IgD-negative memory B cell (primary cell): ENCODE measurements around the gene CACHD1. TPM values are rescaled to one million over a fixed set of nuclear protein-coding genes. Genes with fewer than 3 reads are reported as not detected.

ENCODE experiments used
- H3K27ac Mint-ChIP-seq, 3 donors: one replicate each; pipeline ENCODE4 v1.8.0; 2020 to 2022; ENCODE audit warnings: mild to moderate bottlenecking in 3 of 3, mixed read lengths in 3 of 3, moderate library complexity in 1 of 3
- H3K27me3 Mint-ChIP-seq: one replicate; pipeline ENCODE4 v1.8.0; 2021; ENCODE audit warnings: mixed read lengths
- H3K36me3 Mint-ChIP-seq: one replicate; pipeline ENCODE4 v1.8.0; 2020; ENCODE audit warnings: mild to moderate bottlenecking, mixed read lengths
- H3K4me1 Mint-ChIP-seq, 3 donors: one replicate each; pipeline ENCODE4 v1.8.0; 2020 to 2022; ENCODE audit warnings: mixed read lengths in 3 of 3, mild to moderate bottlenecking in 1 of 3
- H3K4me3 Mint-ChIP-seq, 4 donors: one replicate each; pipeline ENCODE4 v1.8.0; 2020 to 2022; ENCODE audit warnings: mild to moderate bottlenecking in 4 of 4, mixed read lengths in 4 of 4, moderate library complexity in 3 of 4
- H3K9me3 Mint-ChIP-seq, 3 donors: one replicate each; pipeline ENCODE4 v1.8.0; 2020 to 2021; ENCODE audit warnings: mixed read lengths in 3 of 3, mild to moderate bottlenecking in 1 of 3
- polyA plus RNA-seq: library from polyadenylated mRNA; unstranded; fragments of 300-500 nt; fragmentation: Illumina TruSeq; gene quantifications from one replicate; pipeline ENCODE4 v1.2.3, GENCODE V29; 2021

CACHD1 gene
- polyA plus RNA-seq, 1 donor from 2014 or later, result 0.08 TPM

DNA sequence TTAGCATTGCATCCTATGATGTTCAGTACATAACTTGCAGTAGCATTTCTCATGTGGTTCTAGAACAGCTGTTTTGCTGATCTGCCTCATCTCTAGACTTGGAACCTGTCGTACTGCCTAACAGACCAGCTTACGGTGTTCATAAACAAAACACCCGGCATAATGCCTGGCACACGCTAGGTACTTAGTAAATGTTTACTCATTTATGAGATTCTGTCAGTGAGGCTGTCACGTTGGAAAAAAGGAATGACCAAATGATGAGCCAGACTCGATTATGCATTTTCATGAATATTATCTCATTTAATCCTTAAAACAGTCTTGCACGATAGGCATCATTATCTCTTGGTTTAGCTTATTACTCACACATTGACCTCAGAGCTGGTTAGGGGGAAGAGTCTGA, 46.4 kb downstream of the CACHD1 start:
- H3K36me3 Mint-ChIP-seq, result peaks cover 1% of the 10 kb centered on the region
- no peak overlapping the region for H3K27ac Mint-ChIP-seq
- H3K4me1 Mint-ChIP-seq, result peaks cover 0 to 2% (median 0%) of the 10 kb centered on the region in 3 donors
- no peak overlapping the region for H3K4me3 Mint-ChIP-seq
- no peaks in the 10 kb centered on the region for H3K9me3 Mint-ChIP-seq
- no peaks in the 10 kb centered on the region for H3K27me3 Mint-ChIP-seq

DNA sequence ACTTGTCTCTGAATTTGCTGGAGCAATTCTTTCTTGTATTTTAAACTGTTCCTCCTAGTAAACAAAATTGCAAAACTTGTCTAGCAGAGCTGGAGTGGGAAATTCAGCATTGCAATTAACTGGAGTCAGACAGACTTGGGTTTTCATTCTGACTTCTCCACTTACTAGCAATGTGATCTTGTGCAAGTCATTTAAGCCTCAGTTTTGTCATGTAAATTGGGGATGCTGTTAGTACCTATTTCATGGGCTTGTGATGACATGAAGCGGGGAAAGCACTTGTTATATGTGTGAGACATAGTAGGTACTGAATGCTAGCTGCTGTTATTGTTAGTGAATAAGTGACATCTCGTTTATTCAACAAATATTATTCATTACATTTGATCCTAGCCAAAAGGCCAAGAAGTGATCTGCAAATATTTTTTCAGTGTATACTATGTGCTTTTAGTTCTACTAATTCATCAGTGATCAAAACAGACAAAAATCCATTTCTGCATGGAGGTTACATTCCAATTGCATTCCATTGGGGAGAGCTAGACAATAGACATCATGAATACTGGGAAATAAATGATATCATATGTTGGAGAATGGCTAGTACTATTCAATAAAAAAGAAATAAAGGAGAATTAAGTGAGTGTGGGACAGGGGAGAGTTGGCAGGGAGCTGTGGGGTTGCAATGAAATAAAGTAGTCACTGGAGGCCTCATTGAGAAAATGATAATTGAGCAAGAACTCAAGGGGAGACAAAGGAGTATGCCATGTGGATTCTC, 47.1 kb downstream of the CACHD1 start:
- peaks cover 1% of the 10 kb centered on the region for H3K36me3 Mint-ChIP-seq
- H3K4me3 Mint-ChIP-seq, result no peak overlapping the region
- H3K4me1 Mint-ChIP-seq, result peaks cover 0 to 2% (median 0%) of the 10 kb centered on the region in 3 donors
- H3K27ac Mint-ChIP-seq, result no peak overlapping the region
- no peaks in the 10 kb centered on the region for H3K9me3 Mint-ChIP-seq
- H3K27me3 Mint-ChIP-seq, result no peaks in the 10 kb centered on the region

DNA sequence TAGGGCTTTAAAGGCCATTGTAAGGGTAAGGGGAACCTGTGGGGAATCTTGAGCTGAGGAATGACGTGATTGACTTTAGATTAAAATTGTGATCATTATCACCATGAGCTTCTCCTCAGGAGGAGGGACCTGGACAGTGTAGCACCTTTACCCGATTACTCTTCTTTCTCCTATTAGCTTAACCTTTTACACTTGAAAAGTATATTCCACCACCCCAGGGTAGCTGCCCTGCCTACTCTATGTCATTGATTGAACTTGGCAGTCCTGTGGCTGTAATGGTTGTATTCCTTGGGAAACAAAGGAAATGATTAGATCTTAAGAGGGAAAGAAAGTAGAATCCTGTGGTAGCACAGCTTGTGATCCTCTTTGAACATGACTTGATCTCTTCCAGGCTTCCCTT, 47.7 kb downstream of the CACHD1 start:
- H3K4me1 Mint-ChIP-seq, result peaks cover 0 to under 1% (median 0%) of the 10 kb centered on the region in 3 donors
- no peaks in the 10 kb centered on the region for H3K27me3 Mint-ChIP-seq

DNA sequence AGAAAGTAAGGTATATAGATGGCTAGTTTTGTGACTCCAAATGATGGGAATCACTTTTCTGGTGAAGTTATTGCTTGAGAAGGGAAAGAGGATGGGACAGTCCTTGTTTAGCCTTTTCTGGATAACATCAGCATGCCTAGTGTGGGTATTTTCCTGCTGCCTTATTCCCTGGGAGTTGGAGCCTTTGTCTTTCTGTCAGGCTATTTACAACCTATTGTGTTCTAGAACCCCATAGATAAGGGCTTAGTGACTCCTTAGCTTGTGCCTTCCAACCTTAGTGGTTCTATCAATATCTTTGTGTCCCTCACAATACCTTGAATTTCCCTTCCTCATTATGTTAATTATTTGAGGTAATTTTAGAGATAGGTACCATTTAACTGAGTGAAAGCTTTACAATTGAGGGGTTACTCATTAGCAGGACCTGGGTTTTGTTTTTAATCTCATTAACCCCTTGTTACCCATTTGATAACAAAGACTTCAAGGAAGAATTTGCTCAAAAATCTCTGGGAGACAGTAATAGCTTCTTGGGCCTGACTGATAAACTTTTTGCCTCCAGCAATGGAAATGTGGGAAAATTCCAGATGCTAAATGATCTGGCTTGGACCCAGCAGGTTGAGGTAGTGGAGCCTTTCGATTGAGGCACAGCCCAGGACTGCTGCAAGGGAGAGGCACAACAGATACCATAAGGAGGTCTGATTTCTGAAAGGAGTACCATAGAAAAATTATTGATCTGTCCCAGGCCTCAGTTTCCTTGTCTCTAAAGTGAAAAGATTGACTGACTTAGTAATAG, 49.0 kb downstream of the CACHD1 start:
- peaks cover 3% of the 10 kb centered on the region for H3K36me3 Mint-ChIP-seq
- H3K27ac Mint-ChIP-seq, result no peak overlapping the region
- no peaks in the 10 kb centered on the region for H3K4me1 Mint-ChIP-seq
- no peak overlapping the region for H3K4me3 Mint-ChIP-seq
- H3K27me3 Mint-ChIP-seq, result no peaks in the 10 kb centered on the region
- no peaks in the 10 kb centered on the region for H3K9me3 Mint-ChIP-seq

More for the DNA sequence above, 47.7 kb downstream of the CACHD1 start:
- Mint-ChIP-seq H3K27ac (no peak overlapping the region), H3K36me3 (peaks cover 1% of the 10 kb centered on the region), H3K9me3 (no peaks in the 10 kb centered on the region), H3K4me3 (no peak overlapping the region)

DNA sequence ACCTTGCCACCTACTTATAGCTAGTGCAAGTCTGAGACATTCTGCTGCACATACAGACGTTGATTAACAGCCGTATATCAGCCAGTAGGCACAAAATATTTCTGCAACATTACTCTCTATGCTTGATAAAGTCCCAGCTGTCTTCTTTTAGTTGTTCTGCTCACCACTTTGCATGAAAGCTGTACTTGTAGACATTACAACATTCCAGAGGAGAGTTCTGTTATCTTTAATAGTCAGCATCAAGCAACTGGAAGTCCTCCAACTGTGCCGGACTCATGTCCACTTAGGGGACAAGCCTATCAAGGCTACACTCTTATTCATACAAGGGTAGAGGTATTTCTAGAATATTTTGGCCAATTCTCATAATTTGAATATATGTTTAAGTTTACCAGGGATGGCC, 50.0 kb downstream of the CACHD1 start:
- no peaks in the 10 kb centered on the region for H3K4me1 Mint-ChIP-seq
- peaks cover 3% of the 10 kb centered on the region for H3K36me3 Mint-ChIP-seq
- no peak overlapping the region for H3K4me3 Mint-ChIP-seq
- no peaks in the 10 kb centered on the region for H3K9me3 Mint-ChIP-seq
- no peak overlapping the region for H3K27ac Mint-ChIP-seq
- H3K27me3 Mint-ChIP-seq, result no peaks in the 10 kb centered on the region

DNA sequence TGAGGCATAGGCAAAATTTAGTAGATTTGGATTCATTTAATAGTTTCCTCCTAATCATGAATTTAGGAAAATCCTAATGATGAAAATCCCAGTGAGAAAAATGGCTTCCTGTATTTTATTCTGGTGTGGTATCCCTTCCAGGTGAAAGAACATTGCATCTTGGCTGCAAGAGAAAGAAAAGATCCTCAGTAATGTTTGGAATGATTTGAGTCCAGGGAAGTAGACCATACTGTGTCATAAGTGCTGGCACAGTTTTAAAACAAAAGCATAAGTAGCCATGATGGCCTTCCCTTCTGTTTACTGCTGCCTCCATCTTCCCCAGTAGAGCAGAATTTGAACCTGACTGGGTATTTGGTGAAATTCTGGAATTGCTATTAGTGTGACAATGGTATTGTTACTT, 52.8 kb downstream of the CACHD1 start:
- Mint-ChIP-seq H3K4me1 (no peaks in the 10 kb centered on the region), H3K27me3 (no peaks in the 10 kb centered on the region), H3K27ac (peak overlapping the region in 1 of 3 donors; percentile 12), H3K36me3 (peaks cover 3% of the 10 kb centered on the region), H3K4me3 (no peak overlapping the region), H3K9me3 (no peaks in the 10 kb centered on the region)

DNA sequence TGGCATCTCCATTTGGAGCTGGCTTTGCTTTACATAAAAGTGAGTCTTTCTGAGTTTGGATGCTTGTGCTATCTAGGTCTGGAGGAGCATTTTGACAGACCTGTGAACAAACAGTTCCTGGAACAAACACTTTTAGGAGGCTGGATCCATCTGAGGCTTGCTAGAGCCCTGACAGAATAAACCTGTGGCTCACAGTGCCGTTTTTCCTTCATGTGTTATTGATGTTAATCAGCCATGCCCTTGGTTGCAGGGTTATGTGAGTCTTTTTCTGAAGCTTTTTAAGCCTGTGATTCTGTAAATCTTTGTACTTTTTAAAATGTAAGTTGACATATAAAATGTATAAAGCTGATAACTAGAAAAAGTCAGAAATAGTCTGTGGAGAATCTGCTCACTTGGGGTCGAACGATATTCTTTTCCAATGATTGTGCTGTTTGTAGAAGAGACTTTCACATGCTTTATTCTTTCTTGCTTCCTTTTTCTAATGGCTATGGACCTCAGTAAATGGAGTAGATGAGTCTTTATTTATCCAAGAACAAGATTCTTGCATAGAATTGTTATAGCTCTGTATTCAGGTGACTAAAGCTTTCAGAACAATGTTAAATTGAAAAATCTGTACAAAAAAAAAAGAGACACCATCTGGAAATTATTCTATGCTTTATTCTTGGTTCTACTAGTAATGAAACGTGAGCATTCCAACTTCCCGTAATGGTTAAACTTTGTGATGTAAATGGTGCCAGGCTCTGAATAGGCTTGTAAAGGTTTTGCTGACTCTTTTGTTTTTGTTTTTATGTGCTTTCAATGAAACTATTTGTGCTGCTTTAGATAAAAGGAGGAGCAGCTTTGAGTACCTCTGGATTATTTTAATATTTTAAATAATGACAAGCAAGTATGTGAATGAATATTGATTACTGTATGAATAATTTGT, 53.7 kb downstream of the CACHD1 start:
- H3K4me3 Mint-ChIP-seq, result no peak overlapping the region
- H3K4me1 Mint-ChIP-seq, result no peaks in the 10 kb centered on the region
- H3K27ac Mint-ChIP-seq, result no peak overlapping the region
- H3K36me3 Mint-ChIP-seq, result peaks cover 2% of the 10 kb centered on the region
- H3K27me3 Mint-ChIP-seq, result no peaks in the 10 kb centered on the region
- no peaks in the 10 kb centered on the region for H3K9me3 Mint-ChIP-seq

DNA sequence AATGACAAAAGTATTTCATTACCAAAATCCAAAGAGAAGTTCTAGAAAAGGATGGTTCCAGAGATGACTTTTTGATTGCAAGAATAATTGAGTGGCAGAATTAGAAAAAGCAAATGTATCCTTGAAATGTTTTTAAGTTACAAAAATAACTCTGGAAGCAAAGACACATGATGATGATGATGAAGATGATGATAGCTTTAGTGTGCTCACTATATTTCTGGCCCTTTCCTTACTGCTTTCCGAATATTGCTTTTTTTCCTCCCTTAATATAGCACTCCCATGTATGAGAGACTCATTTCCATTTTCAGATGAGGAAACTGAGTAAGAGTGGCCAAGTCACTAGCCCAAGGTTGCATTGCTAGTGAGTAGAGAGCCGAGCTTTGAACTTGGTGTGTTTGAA, 54.7 kb downstream of the CACHD1 start:
- Mint-ChIP-seq H3K36me3 (peaks cover 2% of the 10 kb centered on the region), H3K4me1 (no peaks in the 10 kb centered on the region), H3K4me3 (no peak overlapping the region), H3K27ac (no peak overlapping the region), H3K9me3 (no peaks in the 10 kb centered on the region), H3K27me3 (no peaks in the 10 kb centered on the region)

DNA sequence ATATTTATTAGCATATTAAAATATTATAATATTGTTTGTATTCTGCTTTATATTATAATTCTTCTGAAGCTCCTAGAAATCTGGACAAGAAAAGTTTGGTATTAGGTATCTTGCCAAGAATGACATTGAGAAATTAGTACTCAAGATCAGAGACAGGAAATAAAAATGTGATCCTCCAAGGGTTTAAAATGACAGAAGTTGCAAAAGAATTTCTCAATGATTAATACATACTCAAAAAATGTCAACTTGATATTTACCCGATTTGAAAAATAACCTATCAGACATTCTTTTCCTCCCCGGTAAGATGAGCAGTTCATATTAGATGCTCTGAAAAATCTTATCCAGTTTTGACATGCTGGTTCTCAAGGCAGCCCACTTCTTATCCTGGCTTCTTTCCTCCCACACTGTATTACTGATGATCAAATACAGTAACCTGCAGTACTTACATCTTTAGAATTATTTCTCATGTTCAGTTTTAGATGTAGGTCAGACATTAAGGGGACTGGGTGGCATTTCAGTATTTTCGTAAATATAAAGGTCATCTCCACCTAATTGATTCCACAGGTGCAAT, 55.3 kb downstream of the CACHD1 start:
- Mint-ChIP-seq H3K27ac (no peak overlapping the region), H3K9me3 (no peaks in the 10 kb centered on the region), H3K4me3 (no peak overlapping the region), H3K4me1 (no peaks in the 10 kb centered on the region), H3K36me3 (peaks cover 2% of the 10 kb centered on the region), H3K27me3 (no peaks in the 10 kb centered on the region)

DNA sequence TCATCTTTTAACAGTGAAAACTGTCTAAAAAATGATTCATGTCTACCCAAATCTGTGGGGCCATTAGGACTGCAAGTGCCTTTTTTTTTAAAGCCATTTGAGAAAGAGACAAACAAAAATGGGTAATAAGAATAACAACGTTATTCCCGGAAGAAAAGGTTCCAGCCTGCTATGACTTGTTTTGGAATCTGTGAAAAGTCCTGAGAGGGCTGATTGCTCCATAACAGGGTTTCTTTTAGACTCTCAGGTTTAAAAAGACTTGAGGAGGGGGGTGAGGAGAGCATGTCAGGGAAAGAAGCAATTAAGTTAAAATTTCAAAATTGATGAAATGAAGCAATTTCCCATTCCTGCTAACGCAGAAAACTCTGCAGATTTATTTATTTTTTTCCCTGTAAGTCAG, 56.4 kb downstream of the CACHD1 start:
- Mint-ChIP-seq H3K4me1 (no peaks in the 10 kb centered on the region), H3K27ac (no peak overlapping the region), H3K9me3 (no peaks in the 10 kb centered on the region), H3K27me3 (no peaks in the 10 kb centered on the region), H3K36me3 (peaks cover 2% of the 10 kb centered on the region), H3K4me3 (no peak overlapping the region)

DNA sequence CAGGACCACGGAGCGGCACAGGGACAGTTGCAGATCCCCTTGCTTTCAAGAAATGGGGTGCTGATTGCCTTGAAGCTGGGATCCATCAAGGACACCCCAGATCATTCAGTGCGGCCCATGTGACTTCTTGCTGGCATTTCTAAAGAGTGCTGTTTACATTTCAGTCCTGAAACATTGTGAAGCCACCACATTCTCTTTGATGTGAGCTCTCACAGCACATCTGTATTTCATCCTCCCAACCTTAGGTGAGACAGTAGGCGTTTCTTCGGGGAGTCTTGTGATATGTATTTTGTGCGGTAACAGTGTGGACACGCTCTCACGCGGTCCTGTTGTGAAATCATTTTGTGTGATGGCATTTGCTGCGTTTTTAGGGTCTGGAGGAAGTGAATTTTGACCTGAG, 57.2 kb downstream of the CACHD1 start:
- Mint-ChIP-seq H3K27me3 (no peaks in the 10 kb centered on the region), H3K4me1 (no peaks in the 10 kb centered on the region), H3K4me3 (no peak overlapping the region), H3K9me3 (no peaks in the 10 kb centered on the region), H3K27ac (no peak overlapping the region), H3K36me3 (peaks cover 2% of the 10 kb centered on the region)

DNA sequence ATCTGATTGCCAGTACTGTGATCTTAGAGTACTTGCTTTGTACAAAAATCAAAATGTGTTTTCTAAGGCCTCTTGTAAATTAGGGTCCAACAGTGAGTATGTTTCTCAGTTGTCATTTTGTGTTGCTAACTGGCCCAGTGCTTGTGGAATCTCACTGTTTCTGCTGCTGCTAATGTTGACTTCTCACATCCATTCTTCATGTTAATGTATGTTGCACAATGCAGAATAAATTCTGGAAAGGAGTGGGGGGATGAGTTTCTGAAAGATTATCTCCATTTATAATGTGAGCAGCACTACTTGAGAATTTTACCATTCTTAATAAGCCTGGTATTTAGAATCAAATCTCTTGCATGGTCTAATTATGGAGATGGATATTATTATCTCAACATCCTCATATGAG, 57.9 kb downstream of the CACHD1 start:
- H3K4me3 Mint-ChIP-seq, result no peak overlapping the region
- no peak overlapping the region for H3K27ac Mint-ChIP-seq
- H3K4me1 Mint-ChIP-seq, result no peaks in the 10 kb centered on the region
- H3K27me3 Mint-ChIP-seq, result peaks cover 2% of the 10 kb centered on the region
- H3K36me3 Mint-ChIP-seq, result peaks cover 2% of the 10 kb centered on the region
- no peaks in the 10 kb centered on the region for H3K9me3 Mint-ChIP-seq

DNA sequence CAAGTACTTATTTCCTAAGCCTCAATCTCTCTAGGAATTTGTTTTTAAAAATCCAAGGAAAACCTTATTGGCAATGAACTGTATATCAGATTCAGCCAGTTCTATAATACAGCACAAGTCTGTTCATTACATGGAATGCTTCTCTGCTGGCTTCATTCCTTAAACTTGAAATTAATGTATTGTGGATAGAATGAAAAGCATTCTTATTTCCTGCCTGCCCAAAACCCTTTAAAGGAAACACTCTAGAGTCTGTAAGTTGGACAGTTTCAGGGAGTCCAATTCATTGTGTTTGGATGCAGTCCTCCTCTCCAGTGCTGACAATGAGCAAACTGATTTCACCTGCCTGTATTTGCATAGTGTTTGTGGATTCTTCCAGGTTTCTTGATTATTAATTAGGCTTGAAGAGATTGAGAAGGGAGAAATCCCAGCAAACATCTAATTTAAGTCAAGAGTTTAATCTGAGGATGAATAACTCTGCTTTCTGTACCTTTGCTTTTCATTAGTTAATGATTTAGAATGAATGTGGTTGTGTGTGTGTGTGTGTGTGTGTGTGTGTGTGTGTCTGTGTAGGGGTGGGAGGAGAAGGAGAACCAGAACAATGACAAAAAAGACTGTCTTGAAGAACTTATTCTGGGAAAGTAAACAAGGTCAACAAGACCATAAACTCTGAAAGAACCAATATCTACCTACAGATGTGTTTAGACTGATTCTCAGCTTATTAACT, 61.2 kb downstream of the CACHD1 start:
- no peaks in the 10 kb centered on the region for H3K9me3 Mint-ChIP-seq
- peaks cover 2% of the 10 kb centered on the region for H3K27me3 Mint-ChIP-seq
- H3K27ac Mint-ChIP-seq, result no peak overlapping the region
- no peak overlapping the region for H3K4me3 Mint-ChIP-seq
- no peaks in the 10 kb centered on the region for H3K4me1 Mint-ChIP-seq
- no peaks in the 10 kb centered on the region for H3K36me3 Mint-ChIP-seq

DNA sequence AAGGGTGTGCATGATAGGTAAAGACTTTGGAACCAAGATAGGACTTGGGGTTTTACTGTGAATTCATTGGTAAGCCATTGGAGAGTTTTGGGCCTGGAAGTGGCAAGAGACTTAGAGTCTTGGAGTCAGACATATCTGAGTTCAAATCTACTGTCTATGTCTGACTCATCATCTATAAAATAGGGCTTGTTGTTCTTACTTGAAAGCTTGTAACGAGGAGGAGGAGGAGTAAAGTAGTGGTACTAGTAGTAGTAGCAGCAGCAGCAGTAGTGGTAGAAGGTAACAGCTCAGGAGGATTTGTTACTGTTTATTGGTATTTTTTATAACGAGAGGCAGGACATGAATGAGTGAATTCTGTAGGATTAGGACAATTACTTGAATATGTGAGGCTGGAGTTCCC, 62.7 kb downstream of the CACHD1 start:
- no peak overlapping the region for H3K27ac Mint-ChIP-seq
- no peaks in the 10 kb centered on the region for H3K4me1 Mint-ChIP-seq
- H3K36me3 Mint-ChIP-seq, result no peaks in the 10 kb centered on the region
- peaks cover 2% of the 10 kb centered on the region for H3K27me3 Mint-ChIP-seq
- no peak overlapping the region for H3K4me3 Mint-ChIP-seq
- no peaks in the 10 kb centered on the region for H3K9me3 Mint-ChIP-seq
